Activated CD8-positive, alpha-beta T cell treated with anti-CD3 and anti-CD28 coated beads for 36 hours (primary cell): ENCODE data around the gene JAG1. TPM values are rescaled to one million over a fixed set of nuclear protein-coding genes. Genes with fewer than 3 reads are reported as not detected.

ENCODE experiments used
- ATAC-seq: fragments of 200-7000 bp; cut with Tn5 transposase; one replicate; pipeline ENCODE4 v1.10.0; 2021; ENCODE audit warnings: mild to moderate bottlenecking, moderate library complexity
- CTCF ChIA-PET: fragments of 350-600 bp; sonication (Branson Sonifier 250); formaldehyde crosslinking; loops from one replicate; lab custom pipeline; 2021; ENCODE audit warnings: antibody characterized with exemption; lab: Charles Lee
- POLR2A ChIA-PET: fragments of 350-600 bp; sonication (Branson Sonifier 250); formaldehyde crosslinking; loops from one replicate; lab custom pipeline; 2021; ENCODE audit warnings: antibody characterized with exemption; lab: Charles Lee
- DNase-seq: peaks from one replicate; pipeline ENCODE4 v3.0.0-alpha.2; 2020
- H3K27ac Mint-ChIP-seq: one replicate; pipeline ENCODE4 v1.8.0; 2021; ENCODE audit warnings: mild to moderate bottlenecking, mixed read lengths
- H3K27me3 Mint-ChIP-seq: one replicate; pipeline ENCODE4 v1.8.0; 2021; ENCODE audit warnings: mixed read lengths
- H3K36me3 Mint-ChIP-seq: one replicate; pipeline ENCODE4 v1.8.0; 2021; ENCODE audit warnings: low read depth, mixed read lengths
- H3K4me1 Mint-ChIP-seq: one replicate; pipeline ENCODE4 v1.8.0; 2021; ENCODE audit warnings: low read depth, mixed read lengths
- H3K4me3 Mint-ChIP-seq: one replicate; pipeline ENCODE4 v1.8.0; 2021; ENCODE audit warnings: mild to moderate bottlenecking, moderate library complexity, mixed read lengths
- H3K9me3 Mint-ChIP-seq: one replicate; pipeline ENCODE4 v1.8.0; 2021; ENCODE audit warnings: mixed read lengths
- intact Hi-C: fragments of 100-400 bp; cut with micrococcal nuclease; formaldehyde crosslinking; loops from one replicate; pipeline ENCODE4 v1.10.0; 2022
- total RNA-seq, 2 experiments: library from RNA; stranded (reverse); gene quantifications; one replicate each; pipeline ENCODE4 v1.2.3, GENCODE V29; 2021
- TF ChIP-seq, protein P1 (sequence below): fragments of 200-600 bp; IDR thresholded peaks from one replicate; pipeline ENCODE4 v1.8.0; 2022; ENCODE audit warnings: antibody characterized with exemption, mild to moderate bottlenecking

JAG1 gene
- total RNA-seq, 2 experiments from 2014 or later: 0.41 to 0.58 TPM

DNA sequence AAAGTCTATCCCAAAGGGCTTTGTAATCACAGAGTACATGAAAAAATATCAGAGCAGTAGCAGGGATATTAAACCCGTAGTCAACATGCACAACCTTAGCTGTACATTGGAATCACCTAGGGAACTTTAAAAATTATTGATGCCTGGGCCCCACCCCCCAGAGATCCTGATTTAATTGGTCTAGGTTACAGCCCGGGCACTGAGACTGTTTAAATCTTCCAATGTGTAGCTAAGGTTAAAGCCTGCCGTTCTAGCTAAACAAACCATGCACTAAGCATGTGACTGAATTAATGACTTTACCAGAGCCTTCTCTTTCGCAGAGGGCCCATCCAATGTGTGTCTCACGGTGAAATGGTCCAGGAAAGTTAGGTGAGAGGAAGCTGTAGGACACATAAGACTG is 14.1 kb upstream of the JAG1 start:
- H3K27me3 Mint-ChIP-seq: peaks cover 10% of the 10 kb centered on the region
- H3K9me3 Mint-ChIP-seq: no peaks in the 10 kb centered on the region
- no peaks in the 10 kb centered on the region for H3K4me1 Mint-ChIP-seq
- POLR2A ChIA-PET: interaction anchor here (0.6 kb wide), 2 partner anchors 118 to 120 kb away, joined by 3 to 4 read pairs; no protein-coding TSS in a partner anchor
- no peak for ATAC-seq
- no peaks in the 10 kb centered on the region for H3K36me3 Mint-ChIP-seq
- TF ChIP-seq, protein P1, sequence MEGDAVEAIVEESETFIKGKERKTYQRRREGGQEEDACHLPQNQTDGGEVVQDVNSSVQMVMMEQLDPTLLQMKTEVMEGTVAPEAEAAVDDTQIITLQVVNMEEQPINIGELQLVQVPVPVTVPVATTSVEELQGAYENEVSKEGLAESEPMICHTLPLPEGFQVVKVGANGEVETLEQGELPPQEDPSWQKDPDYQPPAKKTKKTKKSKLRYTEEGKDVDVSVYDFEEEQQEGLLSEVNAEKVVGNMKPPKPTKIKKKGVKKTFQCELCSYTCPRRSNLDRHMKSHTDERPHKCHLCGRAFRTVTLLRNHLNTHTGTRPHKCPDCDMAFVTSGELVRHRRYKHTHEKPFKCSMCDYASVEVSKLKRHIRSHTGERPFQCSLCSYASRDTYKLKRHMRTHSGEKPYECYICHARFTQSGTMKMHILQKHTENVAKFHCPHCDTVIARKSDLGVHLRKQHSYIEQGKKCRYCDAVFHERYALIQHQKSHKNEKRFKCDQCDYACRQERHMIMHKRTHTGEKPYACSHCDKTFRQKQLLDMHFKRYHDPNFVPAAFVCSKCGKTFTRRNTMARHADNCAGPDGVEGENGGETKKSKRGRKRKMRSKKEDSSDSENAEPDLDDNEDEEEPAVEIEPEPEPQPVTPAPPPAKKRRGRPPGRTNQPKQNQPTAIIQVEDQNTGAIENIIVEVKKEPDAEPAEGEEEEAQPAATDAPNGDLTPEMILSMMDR: no peak
- H3K27ac Mint-ChIP-seq: no peak overlapping the region
- CTCF ChIA-PET: interaction anchor here (1.0 to 1.5 kb wide), 2 partner anchors 9 to 12 kb away, joined by 3 to 4 read pairs; no protein-coding TSS in a partner anchor
- DNase-seq: no peak
- intact Hi-C loops: no loop called here
- H3K4me3 Mint-ChIP-seq: no peak overlapping the region

DNA sequence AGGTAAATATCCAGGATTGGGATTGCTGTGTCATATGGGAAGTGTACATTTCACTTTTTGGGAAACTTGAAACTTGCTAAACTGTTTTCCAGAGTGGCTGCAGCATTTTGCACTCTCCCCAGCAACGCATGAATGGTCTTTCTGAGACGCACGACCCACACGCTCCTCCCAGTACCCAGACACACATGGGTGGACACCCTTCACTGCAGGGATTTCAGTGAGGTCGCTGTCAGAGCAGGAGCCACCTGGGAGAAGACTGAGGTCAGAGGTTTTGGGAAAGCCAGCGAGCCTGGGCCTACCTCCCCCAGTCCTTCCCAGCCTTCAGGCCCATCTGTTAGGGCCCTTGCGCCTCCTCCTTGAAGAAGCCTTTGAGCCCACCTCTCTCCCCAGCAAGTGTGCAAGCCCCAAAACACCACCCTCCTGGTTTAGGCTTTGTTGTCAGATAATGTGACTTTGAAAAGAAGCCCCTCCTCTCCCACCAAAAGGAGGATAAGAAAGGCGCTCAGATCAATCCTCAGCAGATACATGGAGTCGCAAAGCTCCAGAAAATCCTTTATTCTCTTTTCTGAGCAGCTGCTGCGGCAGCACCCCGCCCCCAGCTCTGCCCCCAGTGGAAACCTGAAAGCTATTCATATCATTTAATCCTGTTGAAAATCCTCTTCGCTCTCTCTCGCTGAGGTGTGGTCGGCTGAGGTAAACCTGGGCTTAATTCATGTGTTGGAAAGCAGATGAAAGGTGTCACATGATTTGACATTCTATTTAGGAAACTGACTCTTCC is 12.7 kb upstream of the JAG1 start:
- TF ChIP-seq, protein P1: no peak
- Mint-ChIP-seq H3K9me3 (no peaks in the 10 kb centered on the region), H3K27me3 (peaks cover 13% of the 10 kb centered on the region), H3K36me3 (no peaks in the 10 kb centered on the region), H3K4me1 (no peaks in the 10 kb centered on the region), H3K4me3 (no peak overlapping the region), H3K27ac (no peak overlapping the region)
- ChIA-PET POLR2A (no interaction called here), CTCF (interaction anchor here (1.0 to 1.5 kb wide), 2 partner anchors 10 kb away, joined by 3 to 4 read pairs; no protein-coding TSS in a partner anchor)
- DNase-seq (no peak), ATAC-seq (no peak)
- intact Hi-C loops: no loop called here

GRCh38 chr20:10683537-10683936 is 9.7 kb upstream of the JAG1 start:
- ChIA-PET POLR2A (no interaction called here), CTCF (interaction anchor here (1.1 to 1.2 kb wide), 2 partner anchors 12 to 63 kb away, joined by 3 read pairs; no protein-coding TSS in a partner anchor)
- Mint-ChIP-seq H3K27ac (no peak overlapping the region), H3K36me3 (no peaks in the 10 kb centered on the region), H3K9me3 (no peaks in the 10 kb centered on the region), H3K27me3 (peaks cover 16% of the 10 kb centered on the region), H3K4me1 (no peaks in the 10 kb centered on the region), H3K4me3 (no peak overlapping the region)
- TF ChIP-seq, protein P1: no peak
- intact Hi-C loops: no loop called here
- DNase-seq (no peak), ATAC-seq (no peak)

- Mint-ChIP-seq H3K4me3 (no peak overlapping the region), H3K27ac (no peak overlapping the region), H3K4me1 (no peaks in the 10 kb centered on the region), H3K27me3 (peaks cover 16% of the 10 kb centered on the region), H3K9me3 (no peaks in the 10 kb centered on the region), H3K36me3 (no peaks in the 10 kb centered on the region)
- DNase-seq: no peak
- CTCF ChIA-PET: interaction anchor here (1.1 kb wide), 1 partner anchor 12 kb away, joined by 3 read pairs; no protein-coding TSS in a partner anchor
- TF ChIP-seq, protein P1: no peak
- intact Hi-C loops: no loop called here
- ATAC-seq: no peak
- POLR2A ChIA-PET: no interaction called here
Measured at GRCh38 chr20:10682939-10683338, 9.1 kb upstream of the JAG1 start.

GRCh38 chr20:10681494-10681893 is 7.7 kb upstream of the JAG1 start:
- ChIA-PET CTCF (no interaction called here), POLR2A (no interaction called here)
- Mint-ChIP-seq H3K27me3 (peaks cover 27% of the 10 kb centered on the region), H3K4me3 (no peak overlapping the region), H3K4me1 (no peaks in the 10 kb centered on the region), H3K9me3 (no peaks in the 10 kb centered on the region), H3K36me3 (no peaks in the 10 kb centered on the region), H3K27ac (no peak overlapping the region)
- TF ChIP-seq, protein P1: no peak
- ATAC-seq (no peak), DNase-seq (no peak)
- intact Hi-C loops: no loop called here
